GM19351 (cell line): Measurements from ENCODE around the gene LRRC73.
A peak's percentile ranks its signal among the peaks of the same experiment; 100 is the strongest.

Source experiments
- ATAC-seq: cut with Tn5 transposase; IDR thresholded peaks from one replicate; pipeline ENCODE4 v1.9.1; 2021; ENCODE audit warnings: mild to moderate bottlenecking, moderate library complexity; ENCODE audit not compliant: unreplicated experiment

Gene LRRC73

DNA sequence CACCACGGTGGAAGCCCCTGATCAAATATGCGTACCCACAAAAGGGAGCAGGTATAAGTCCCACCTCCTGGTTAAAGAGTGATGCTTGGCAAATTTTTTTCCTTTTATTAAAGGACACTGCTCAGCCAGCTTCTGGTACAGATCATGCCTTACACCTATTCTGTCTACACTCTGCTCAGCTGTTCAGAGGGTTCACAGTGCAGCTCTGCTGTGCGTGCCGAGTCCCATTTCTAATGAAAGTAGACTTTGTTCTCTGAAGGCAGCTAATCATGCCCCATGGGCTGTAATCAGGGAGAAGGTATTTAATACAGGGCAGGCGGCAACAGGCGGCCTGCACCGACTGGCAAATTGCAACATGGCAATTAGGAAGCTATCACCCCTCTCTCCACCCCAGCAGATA is 16.3 kb downstream of the LRRC73 start:
- ATAC-seq: no peak

DNA sequence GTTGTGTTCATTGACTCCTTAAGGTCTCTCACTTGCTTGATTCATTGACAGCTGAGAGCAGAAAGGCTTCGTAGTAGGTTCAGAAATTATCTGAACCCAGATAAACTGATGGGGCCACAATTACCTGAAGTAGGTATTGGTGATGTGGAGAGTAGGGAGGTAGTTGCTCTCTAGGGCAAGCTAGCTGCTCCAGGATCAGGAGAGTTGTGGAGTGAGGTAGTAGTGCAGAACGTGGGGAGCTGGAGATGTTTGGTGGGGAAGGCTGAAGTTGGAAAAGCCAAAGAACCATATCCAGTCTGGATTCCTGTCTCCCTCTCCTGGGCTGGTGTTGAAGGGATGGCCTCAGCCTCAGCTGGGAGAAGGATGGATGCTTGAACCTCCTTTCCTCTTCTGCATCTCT is 16.9 kb downstream of the LRRC73 start:
- ATAC-seq: no peak

DNA sequence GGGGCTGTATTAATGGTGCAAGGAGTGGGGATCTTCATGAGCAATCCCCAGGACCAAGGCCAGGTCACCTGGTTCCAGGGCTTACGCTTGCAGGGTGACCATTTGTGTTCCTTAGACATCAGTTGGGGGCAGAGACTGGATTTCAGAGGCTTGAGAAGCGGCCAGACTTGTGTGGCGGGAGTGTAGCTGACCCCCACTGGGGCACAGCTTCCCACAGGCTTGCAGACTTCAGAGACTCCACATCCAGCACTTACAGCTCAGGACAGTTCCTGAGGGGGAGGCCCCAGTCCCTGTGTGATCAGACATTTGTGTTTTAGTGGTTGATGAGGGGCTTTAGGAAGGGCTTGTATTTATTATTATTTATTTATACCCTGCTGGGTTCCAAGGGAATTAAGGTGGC is 17.5 kb downstream of the LRRC73 start:
- no peak for ATAC-seq

DNA sequence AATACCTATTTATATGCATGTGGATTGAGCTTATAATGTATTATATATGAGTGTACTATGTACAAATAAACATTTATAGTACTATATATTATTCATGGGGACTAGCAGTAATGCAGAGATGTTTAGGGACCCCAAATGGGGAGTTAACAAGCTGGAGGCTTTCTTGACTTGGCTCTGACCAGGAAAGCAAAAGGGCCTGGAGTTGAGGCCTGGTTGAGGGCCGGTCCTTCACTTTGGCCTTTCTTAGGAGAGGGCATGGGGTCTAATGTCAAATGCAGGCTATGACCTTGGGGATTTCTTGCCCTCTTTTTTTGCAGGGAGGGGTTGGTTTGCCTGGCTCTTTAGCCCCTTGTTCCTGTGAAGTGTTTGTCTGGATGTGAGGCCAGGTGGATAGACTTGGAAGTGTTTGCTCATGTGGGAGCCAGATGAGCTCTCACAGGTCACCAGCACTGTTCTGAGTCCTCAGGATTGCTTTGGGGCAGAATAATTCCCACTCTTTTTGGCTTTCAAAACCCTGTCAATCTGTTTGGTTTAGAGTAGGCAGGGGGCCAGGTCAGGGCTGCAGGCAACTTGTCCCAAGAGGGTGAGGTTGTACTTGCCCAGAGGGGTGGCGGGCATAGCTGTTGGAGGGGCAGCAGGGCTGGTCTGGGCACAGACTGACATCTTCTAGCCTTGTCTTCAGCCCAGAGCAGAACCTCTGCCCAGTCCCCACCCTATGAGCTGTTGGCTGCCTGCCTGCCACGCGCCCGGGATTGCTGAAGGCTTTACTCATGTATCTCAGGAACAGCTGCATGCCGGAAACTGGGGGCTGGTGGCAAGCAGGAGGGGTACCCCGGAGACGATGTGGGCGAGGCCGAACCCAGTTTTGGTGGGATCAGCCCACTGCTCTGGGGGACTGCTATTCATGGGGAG is 18.1 kb downstream of the LRRC73 start:
- no peak for ATAC-seq

DNA sequence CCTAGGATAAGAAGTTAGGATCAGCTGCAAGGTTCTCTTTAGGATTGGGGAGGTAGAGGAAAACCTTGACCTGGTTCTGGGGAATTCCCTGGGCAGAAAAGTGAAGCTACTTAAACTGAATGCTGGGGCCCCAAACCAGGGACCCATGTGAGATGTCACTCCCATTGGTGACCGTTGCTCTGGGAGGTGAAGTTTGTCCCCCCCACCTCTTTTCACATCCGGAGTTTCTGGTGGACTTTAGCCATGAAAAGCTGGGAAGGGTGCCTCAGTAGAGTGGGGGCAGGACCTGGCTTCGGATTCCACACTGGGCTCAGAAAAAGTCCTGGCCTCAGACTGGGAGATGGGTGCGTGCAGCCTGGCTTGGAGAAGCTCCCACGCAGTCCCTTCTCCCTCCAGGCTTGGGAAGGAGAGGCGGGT is 19.6 kb downstream of the LRRC73 start:
- ATAC-seq: no peak

DNA sequence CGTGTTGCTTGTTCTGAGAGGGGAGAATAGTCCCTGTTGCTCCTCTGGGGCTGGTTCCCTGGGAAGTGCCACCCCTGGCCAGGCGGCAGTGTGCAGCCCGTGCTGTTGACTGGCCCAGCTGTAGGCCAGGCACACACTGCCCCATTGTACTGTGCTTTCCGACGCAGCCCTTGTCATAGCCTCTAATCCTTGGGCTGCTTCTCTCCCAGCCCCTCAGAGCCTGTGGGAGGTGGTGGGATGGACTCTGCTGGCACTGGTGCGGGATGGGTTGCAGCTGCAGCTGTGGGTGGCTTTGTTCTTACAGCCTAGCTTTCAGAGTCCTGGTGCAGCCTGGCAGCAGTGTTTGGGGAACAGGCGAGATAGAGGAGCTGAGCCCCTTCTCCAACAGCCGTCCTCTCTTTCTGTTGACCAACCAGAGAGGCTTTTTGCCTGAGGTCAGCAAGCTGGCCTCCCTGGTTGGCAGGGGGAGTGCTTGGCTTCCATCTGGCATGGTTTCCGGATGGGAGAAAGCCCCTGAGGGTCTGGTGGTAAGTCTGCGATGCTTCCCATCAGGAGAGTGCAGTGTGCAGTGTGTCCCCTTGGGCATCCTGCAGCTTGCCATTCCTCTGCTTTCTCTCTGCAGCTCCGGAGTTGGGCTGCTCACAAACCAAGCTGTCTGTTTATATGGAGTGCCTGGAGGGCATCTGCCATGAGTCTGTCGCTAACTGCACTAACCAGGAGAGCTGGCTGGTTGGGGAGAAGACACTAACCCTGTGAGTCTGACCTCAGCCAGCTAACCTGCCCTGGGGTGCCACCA is 20.7 kb downstream of the LRRC73 start:
- no peak for ATAC-seq

DNA sequence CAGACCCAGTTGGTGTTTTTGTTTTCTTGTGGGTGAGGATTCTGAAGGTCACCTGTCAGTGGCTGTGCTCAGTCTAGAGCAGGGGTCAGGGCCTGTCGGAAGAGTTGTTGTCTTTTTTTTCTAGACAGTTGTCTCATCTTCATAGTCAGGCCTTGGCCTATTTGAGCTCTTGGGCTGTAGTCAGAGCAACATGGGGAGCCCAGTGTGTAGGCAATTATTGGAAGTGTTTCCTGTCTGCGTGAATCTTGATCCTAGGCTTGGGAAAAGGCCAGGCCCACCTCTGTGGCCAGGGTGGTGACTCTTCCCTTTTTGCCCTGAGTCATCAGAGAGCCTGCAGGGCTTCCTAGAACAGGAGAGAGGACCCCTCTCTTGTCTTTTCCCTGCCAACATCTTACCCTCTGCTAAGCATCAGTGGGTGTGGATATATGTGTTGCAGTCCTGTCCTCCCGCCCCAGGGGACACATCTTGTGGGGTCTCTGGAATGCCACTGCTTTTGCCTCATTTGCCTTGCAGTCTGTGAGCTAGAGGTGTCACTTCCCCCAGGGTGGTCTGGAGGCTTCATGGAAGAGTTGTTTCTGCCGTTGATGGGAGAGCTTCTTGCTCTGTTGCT is 21.4 kb downstream of the LRRC73 start:
- no peak for ATAC-seq

DNA sequence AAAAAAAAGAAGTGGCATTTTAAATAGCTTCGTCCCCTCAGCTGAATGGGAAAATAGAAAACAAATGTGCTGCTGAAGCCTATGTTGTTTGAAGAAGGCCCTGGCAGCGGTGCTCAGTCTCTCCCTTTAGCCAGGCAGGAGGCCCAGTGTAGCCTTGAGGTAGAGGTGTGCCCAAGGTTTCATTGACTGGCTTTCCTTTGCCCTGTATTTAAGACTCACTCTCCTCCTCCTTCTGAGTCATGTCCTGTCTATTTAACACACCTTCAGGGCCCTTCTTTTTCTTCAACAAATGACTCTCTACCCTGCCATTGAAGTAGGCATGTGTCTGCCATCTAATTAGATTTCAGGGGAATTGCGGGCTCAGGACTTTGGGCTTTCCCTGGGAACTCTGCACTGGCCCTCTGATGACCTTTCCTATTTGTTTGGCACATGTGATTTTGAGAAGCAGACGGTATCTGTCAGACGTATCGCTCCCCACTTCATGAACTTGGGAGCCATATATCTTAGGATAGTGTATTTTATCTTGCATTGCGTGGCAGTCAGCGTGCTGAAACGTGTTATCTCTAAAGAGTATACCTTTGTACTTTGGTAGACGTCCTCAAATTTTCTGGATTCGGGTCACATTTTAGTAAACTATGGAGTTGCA is 28.4 kb downstream of the LRRC73 start:
- no peak for ATAC-seq

DNA sequence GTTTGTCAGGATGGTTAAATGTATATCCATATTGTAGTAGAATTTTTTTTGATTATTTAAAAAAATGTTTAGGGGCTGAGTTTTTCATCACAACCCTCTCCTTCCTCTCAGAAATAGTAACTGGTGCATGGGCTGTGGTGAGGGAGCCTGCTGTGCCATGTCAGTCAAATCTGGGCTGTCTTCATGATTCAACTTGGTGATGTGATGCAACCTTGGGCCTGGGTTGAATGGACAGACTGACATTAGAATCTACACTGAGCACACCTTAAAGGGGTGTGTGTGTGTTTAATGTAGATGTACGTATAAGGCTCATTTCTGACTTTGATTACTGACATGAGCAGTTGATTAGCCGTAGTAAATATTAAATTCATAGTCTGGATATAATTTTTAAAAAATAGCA is 29.1 kb downstream of the LRRC73 start:
- no peak for ATAC-seq

DNA sequence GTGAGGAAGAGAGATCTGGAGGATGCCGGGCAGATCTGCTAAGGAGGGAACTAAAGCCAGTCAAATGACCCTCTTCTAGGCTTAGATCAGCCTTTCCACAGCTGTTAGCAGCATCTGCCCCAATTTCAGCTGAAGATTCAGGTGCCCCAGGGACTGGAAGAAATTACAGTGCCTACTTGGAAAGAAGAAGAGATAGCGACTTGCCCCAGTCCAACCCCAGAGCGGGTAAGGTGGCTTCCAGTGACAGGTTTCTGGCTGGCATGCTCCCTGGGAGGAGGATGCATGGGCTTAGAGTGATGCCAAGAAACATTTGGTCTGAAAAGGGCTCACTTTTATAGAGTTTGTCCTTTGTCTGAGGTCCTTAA is 32.2 kb downstream of the LRRC73 start:
- ATAC-seq: no peak

DNA sequence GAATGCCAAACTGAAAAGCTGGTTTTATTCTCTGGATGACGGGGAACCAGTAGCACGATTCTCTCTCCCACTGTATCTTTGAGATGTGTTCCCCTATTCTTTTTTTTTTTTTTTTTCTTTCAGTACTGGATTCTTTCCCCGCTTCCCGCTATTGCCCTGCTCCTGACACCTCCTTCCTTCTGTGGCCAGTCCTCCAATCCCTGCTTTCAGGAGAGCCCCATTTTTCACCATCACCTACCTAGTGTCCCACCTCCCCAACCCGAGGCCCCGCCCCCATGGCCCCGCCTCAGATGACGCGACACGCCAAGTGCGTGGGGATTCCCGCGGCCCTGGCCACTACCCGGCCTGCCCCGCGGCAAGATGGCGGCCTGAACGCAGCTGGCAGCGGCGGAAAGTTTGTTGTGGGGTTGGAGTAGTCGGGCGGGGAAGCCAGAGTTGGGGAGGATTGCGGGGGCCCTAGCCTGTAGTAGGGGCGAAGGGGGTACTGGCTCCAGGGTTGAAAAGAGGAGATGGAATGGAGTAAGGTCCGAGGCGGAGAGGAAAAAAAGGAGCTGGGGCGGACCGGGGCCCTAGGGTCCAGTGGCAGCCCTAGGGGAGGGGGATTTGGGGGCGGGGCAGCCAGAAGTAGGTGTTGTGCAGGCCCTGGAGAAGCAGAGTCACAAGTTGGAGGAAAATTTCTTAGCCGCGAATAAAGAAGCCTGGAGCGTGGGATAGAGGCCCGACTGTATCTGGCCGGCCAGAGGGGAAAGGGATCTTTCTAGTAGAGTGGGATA is 32.7 kb downstream of the LRRC73 start, which contains the start of gene TJAP1:
TJAP1 (plus strand) TSS at position 336 of the 773 bp plus-strand sequence. CDS start 21,432 bp downstream, outside the sequence.
- ATAC-seq: peak; percentile 97

DNA sequence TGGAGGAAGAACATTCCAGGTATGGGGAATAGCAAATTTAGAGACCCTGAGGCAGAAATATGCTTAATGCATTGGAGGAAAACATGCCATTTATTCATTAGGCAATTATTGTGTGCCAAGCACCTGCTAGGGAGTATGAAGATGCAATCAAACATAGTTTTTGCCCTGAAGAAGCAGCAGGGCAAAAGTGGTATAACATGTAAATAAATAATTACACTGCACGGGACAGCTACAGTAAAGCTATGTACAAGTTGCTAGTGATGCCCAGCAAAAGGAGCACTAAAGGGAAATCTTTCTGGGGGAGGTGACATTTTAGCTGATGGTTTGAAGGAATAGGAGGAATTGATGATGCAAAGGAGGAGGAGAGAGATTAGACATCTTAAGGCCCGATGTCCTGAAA is 33.4 kb downstream of the LRRC73 start:
- ATAC-seq: no peak

DNA sequence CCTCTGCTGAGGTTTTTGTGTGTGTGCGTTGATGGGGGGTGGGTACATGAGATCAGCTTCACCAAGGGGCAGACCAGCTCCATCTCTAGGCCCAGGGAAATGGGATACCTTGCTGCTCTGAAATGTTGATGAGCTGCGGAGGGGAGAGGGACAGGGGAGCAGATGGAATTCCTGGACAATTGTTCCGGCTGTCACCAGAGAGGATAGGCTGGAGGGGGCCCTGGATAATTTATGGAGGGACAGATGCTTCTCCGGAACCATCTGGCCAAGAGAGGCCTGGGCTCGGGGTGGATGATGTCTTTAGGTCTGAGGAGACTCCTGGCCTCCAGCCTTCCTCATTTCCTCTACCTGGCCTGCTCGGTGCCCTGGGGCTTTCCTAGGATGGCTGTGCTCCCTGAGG is 34.6 kb downstream of the LRRC73 start:
- no peak for ATAC-seq

DNA sequence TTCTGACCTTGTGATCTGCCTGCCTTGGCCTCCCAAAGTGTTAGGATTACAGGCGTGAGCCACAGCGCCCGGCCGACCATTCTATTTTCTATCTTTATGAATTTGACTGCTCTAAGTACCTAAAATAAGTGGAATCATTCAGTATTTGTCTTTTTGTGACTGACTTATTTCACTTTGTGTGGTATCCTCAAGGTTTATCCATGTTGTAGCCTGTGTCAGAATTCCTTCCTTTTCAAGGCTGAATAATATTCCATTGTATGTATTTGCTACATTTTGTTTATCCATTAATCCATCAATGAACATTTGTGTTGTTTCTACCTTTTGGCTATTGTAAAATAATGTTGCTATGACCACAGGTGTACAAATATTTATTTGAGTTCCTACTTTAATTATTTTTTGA is 37.6 kb downstream of the LRRC73 start:
- ATAC-seq: no peak

DNA sequence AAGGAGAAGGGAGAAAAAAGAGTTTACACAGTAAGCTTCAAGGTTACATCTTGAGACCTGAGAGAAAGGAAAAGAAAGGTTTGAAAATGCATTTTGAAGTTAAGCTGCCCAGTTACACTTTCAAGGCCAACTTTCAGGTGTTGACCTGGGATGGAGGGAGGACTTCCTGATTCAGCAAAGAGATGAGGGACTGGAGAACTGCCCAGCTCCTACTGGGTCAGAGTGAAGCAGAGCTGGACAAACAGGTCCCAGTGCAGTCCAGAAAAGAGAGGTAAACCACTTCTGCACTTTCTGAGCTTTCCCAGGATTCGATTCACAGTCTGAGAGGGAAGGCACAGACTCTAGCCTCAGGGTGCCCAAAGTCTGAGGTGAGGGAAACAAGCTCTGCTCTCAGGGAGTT is 38.7 kb downstream of the LRRC73 start:
- ATAC-seq: no peak

DNA sequence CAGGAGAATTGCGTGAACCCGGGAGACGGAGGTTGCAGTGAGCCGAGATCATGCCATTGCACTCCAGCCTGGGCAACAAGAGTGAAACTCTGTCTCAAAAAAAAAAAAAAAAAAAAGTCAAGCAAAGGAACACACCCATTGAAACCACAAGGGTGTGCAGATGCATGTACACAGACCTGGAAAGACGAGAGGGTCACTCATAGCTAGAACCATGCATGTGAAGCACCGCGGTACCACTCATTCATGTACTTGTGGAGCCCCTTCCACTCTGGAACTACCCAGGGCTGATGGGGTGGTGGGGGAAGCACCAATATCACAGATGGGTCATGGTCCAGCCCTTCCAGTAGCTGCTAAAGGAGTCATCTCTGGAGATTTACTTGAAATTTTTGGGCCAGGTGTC is 40.2 kb downstream of the LRRC73 start:
- no peak for ATAC-seq

DNA sequence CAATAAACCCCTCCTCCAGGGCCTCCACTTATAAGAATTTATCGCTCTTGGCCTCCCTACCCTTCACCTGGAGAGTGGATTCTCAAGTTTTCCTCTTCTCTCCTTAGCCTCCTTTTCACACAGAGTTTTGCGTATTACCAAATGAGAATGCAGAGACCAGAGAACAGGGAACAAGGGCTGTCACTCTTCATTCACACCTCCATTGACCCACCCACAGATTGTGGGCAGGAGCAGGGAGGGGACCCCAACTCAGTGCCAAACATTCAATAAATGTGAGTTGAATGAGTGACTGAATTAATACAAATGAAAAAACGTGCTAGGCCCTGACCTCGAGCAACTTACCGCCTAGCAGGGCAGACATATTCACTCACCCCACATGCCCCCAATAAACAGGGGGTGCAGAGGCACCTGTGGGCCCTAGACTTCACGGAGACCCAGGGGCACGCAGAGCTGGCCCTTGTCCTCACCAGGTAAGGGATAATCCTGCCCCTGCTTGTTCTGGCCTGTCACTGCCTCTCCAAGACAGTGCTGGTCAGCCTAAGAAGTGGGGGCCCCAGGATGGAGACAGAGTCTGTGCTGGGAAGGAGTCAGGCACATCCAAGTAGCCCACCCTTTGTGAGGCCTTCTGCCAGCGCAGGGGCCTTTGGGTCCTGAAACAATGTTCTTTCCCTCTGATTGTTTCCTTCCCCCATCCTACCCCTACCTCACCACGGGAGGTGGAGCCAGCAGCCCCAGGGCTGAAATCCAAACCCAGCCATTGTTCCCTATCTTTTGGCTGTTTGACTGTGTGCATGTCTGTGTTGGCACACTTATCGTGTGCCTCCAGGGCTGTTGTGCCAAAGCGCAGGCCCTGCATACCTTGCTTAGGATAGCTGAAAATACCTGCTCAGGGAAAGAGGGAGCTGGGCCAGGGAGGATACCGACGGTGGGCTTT is 41.1 kb downstream of the LRRC73 start:
- no peak for ATAC-seq

DNA sequence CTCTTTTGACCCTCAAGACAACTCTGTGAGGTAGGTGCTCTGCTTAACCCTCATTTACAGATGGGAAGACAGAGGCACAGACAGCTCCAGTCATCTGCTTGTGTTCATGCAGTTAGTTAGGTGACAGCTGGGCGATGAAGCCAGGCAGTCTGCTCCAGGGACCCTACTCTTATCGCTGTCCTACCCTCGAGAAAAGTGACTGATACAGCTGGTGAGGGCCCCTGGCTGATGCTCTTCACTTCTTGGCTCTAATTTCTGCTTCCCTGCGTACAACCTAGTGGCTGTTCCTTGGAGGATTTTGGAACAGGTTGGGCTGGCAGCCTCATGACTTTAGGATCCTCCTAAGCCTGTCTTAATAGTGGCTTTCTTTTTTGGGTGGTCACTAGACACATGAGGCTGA is 41.9 kb downstream of the LRRC73 start:
- ATAC-seq: no peak

DNA sequence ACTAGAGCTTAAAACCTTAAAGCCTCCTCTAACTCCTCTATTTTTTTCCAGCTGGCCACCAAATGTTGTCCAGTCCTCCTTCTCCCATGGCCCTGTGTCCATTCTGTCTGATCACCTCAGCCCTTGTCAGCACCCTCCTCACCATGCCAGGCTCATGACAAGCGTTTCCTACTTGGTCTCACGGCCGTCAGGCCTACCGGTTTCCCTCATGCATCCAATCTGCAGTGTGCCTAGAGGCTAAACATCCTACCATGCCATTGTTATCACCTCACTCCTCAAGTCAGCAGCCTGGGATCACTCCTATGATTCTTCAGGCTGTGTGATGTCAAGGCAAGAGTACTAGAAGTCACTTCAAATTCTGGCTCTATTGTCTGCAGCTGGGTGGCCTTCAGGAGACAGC is 42.4 kb downstream of the LRRC73 start:
- no peak for ATAC-seq
